Activated CD4-positive, alpha-beta T cell treated with anti-CD3 and anti-CD28 coated beads, Interleukin-2, amount 50 U/mL, for 4 hours (primary cell): ENCODE data around the gene TPX2.

Experiments
- DNase-seq, 2 experiments: peaks; one replicate each; pipeline ENCODE4 v3.0.0-alpha.2; 2020

TPX2 gene

GRCh38 chr20:31738729-31739549 is at the start of gene TPX2:
Gene TPX2, plus strand, starts transcription at chr20:31739290. Its CDS starts 18,187 bp downstream, at chr20:31757477.
- DNase-seq = peak; percentile 80 to 83

GRCh38 chr20:31690124-31690666 is 48.9 kb upstream of the TPX2 start:
- no peak for DNase-seq

- no peak for DNase-seq
Observed at GRCh38 chr20:31691646-31692275, 47.3 kb upstream of the TPX2 start.

GRCh38 chr20:31693402-31693801 is 45.7 kb upstream of the TPX2 start:
- no peak for DNase-seq

- no peak for DNase-seq
Observed at GRCh38 chr20:31693987-31694661, 45.0 kb upstream of the TPX2 start.

- DNase-seq = no peak
Observed at GRCh38 chr20:31694842-31695593, 44.1 kb upstream of the TPX2 start.

GRCh38 chr20:31695849-31696804 is 43.0 kb upstream of the TPX2 start:
- no peak for DNase-seq

GRCh38 chr20:31698243-31698802 is 40.8 kb upstream of the TPX2 start:
- no peak for DNase-seq

GRCh38 chr20:31698803-31699718 is 40.0 kb upstream of the TPX2 start:
- no peak for DNase-seq

- no peak for DNase-seq
Observed at GRCh38 chr20:31699801-31700728, 39.0 kb upstream of the TPX2 start.

- no peak for DNase-seq
Observed at GRCh38 chr20:31700747-31701146, 38.3 kb upstream of the TPX2 start.

- DNase-seq = no peak
Observed at GRCh38 chr20:31701591-31701990, 37.5 kb upstream of the TPX2 start.

GRCh38 chr20:31704225-31705119 is 34.6 kb upstream of the TPX2 start:
- DNase-seq = no peak

GRCh38 chr20:31705191-31705590 is 33.9 kb upstream of the TPX2 start:
- no peak for DNase-seq

GRCh38 chr20:31705598-31706597 is 33.2 kb upstream of the TPX2 start:
- no peak for DNase-seq

- DNase-seq = no peak
Observed at GRCh38 chr20:31706607-31707257, 32.4 kb upstream of the TPX2 start.
